ENCODE measurements around the gene DND1. TPM values are rescaled to one million over a fixed set of nuclear protein-coding genes. Genes with fewer than 3 reads are reported as not detected.
A peak's percentile ranks its signal among the peaks of the same experiment; 100 is the strongest.
"Not testable (repeated sequence)": the region's sequence is repeated elsewhere in the genome, so short reads cannot be mapped to it uniquely, and the experiment has no call there.

The DND1 gene
- total RNA-seq: 1 to 10 TPM in 1 of 2 donors, under 1 TPM in 1; 0.54 to 1.8 TPM

GRCh38 chr5:140673187-140673976, at the start of gene DND1:
DND1 (minus strand) TSS chr5:140673576; CDS start chr5:140673542, 34 bp downstream.
- Histone ChIP-seq H3K27ac (no peak within 1 kb of the TSS), H3K36me3 (peaks cover 61% of the 10 kb centered on the region), H3K4me1 (ENCODE audit: control insufficient read depth in 1 of 2, low read depth in 2 of 2) (no peaks in the 10 kb centered on the region), H3K27me3 (replicated peaks; ENCODE audit: insufficient read depth) (no peaks in the 10 kb centered on the region), H3K9me3 (no peaks in the 10 kb centered on the region), H3K4me3 (peak within 1 kb of the TSS; percentile 21)
- DNase-seq (ENCODE audit: low spot score) (no peak), ATAC-seq (ENCODE audit: insufficient number of reproducible peaks, low FRiP score, low read depth) (no peak)
- TF ChIP-seq CTCF (IDR thresholded peaks at IDR 0.05): no peak

- not testable (repeated sequence) for DNase-seq (ENCODE audit: low spot score); H3K9me3 ChIP-seq; H3K27me3 ChIP-seq (replicated peaks; ENCODE audit: insufficient read depth); ATAC-seq (ENCODE audit: insufficient number of reproducible peaks, low FRiP score, low read depth); H3K36me3 ChIP-seq; H3K27ac ChIP-seq; H3K4me3 ChIP-seq; H3K4me1 ChIP-seq (ENCODE audit: control insufficient read depth in 1 of 2, low read depth in 2 of 2)
These were observed 48.0 kb upstream of the DND1 start for GRCh38 chr5:140721395-140721794.

GRCh38 chr5:140720738-140721137, 47.4 kb upstream of the DND1 start:
- H3K9me3 ChIP-seq; H3K36me3 ChIP-seq; DNase-seq (ENCODE audit: low spot score); H3K27me3 ChIP-seq (replicated peaks; ENCODE audit: insufficient read depth); H3K4me1 ChIP-seq (ENCODE audit: control insufficient read depth in 1 of 2, low read depth in 2 of 2); ATAC-seq (ENCODE audit: insufficient number of reproducible peaks, low FRiP score, low read depth); H3K27ac ChIP-seq; H3K4me3 ChIP-seq: not testable (repeated sequence)

GRCh38 chr5:140718266-140718592, 44.9 kb upstream of the DND1 start:
- no peaks in the 10 kb centered on the region for H3K27me3 ChIP-seq (replicated peaks; ENCODE audit: insufficient read depth)
- H3K4me3 ChIP-seq: no peak overlapping the region
- H3K9me3 ChIP-seq: no peaks in the 10 kb centered on the region
- DNase-seq (ENCODE audit: low spot score) (no peak), ATAC-seq (ENCODE audit: insufficient number of reproducible peaks, low FRiP score, low read depth) (no peak)
- no peak for TF ChIP-seq CTCF (IDR thresholded peaks at IDR 0.05)
- no peaks in the 10 kb centered on the region for H3K4me1 ChIP-seq (ENCODE audit: control insufficient read depth in 1 of 2, low read depth in 2 of 2)
- H3K36me3 ChIP-seq: no peaks in the 10 kb centered on the region
- H3K27ac ChIP-seq: peak overlapping the region in 1 of 2 donors; percentile 33

GRCh38 chr5:140716238-140716637, 42.9 kb upstream of the DND1 start:
- H3K27me3 ChIP-seq (replicated peaks; ENCODE audit: insufficient read depth): not testable (repeated sequence)

GRCh38 chr5:140713562-140714094, 40.3 kb upstream of the DND1 start:
- no peak for TF ChIP-seq CTCF (IDR thresholded peaks at IDR 0.05)
- Histone ChIP-seq H3K9me3 (no peaks in the 10 kb centered on the region), H3K27ac (no peak overlapping the region), H3K27me3 (replicated peaks; ENCODE audit: insufficient read depth) (no peaks in the 10 kb centered on the region), H3K36me3 (no peaks in the 10 kb centered on the region), H3K4me1 (ENCODE audit: control insufficient read depth in 1 of 2, low read depth in 2 of 2) (peaks cover 6% of the 10 kb centered on the region in 2 donors), H3K4me3 (no peak overlapping the region)
- no peak for ATAC-seq (ENCODE audit: insufficient number of reproducible peaks, low FRiP score, low read depth)
- DNase-seq (ENCODE audit: low spot score): no peak

More at GRCh38 chr5:140716238-140716637, 42.9 kb upstream of the DND1 start:
- not testable (repeated sequence) for ATAC-seq (ENCODE audit: insufficient number of reproducible peaks, low FRiP score, low read depth); H3K27ac ChIP-seq; DNase-seq (ENCODE audit: low spot score); H3K4me1 ChIP-seq (ENCODE audit: control insufficient read depth in 1 of 2, low read depth in 2 of 2); H3K9me3 ChIP-seq; H3K36me3 ChIP-seq; H3K4me3 ChIP-seq

Data from thoracic aorta (tissue), 2 donors.